Nephron progenitor cell (in vitro differentiated cells): ENCODE measurements around the gene ZNF428.

Experiments
- DNase-seq: peaks from one replicate; pipeline ENCODE4 v3.0.0; 2021
- H3K27ac Mint-ChIP-seq: 2 replicates; pipeline ENCODE4 v1.8.0; 2021; ENCODE audit warnings: mild to moderate bottlenecking, moderate library complexity, mixed read lengths
- H3K27me3 Mint-ChIP-seq: 2 replicates; pipeline ENCODE4 v1.8.0; 2021; ENCODE audit warnings: mild to moderate bottlenecking, low read depth, mixed read lengths; ENCODE audit not compliant: poor library complexity
- H3K36me3 Mint-ChIP-seq: 2 replicates; pipeline ENCODE4 v1.8.0; 2021; ENCODE audit warnings: low read depth, mixed read lengths
- H3K4me1 Mint-ChIP-seq: 2 replicates; pipeline ENCODE4 v1.8.0; 2021; ENCODE audit warnings: mixed read lengths
- H3K4me3 Mint-ChIP-seq: 2 replicates; pipeline ENCODE4 v1.8.0; 2021; ENCODE audit warnings: mild to moderate bottlenecking, moderate library complexity, mixed read lengths
- H3K9me3 Mint-ChIP-seq: 2 replicates; pipeline ENCODE4 v1.8.0; 2021; ENCODE audit warnings: mild to moderate bottlenecking, moderate library complexity, mixed read lengths
- TF ChIP-seq, protein P1 (sequence below): fragments of 200-600 bp; sonication (generic); IDR thresholded peaks from 2 replicates; pipeline ENCODE4 v1.5.0; 2021; ENCODE audit warnings: antibody characterized with exemption

Gene ZNF428

DNA sequence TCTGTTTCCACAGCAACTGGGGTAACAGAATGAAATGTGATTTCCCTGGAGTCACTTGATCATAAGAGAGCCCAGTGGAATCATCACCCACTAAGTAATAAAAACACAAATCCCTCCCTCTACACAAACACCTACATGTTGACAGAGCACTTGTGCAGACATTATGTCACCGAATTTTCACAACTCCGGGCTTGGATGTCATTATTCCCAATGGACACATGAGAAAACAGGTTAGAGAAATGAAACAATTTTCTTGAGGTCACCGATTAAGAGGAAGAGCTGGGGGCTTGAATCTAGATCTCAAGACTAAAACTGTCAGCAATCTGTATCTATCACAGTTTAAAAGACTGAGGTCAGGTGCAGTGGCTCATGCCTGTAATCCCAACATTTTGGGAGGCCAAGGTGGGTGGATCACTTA lies 47.2 kb downstream of the ZNF428 start:
- H3K27me3 Mint-ChIP-seq, result no peaks in the 10 kb centered on the region
- no peaks in the 10 kb centered on the region for H3K9me3 Mint-ChIP-seq
- H3K27ac Mint-ChIP-seq, result peak overlapping the region; percentile 17
- TF ChIP-seq, protein P1, sequence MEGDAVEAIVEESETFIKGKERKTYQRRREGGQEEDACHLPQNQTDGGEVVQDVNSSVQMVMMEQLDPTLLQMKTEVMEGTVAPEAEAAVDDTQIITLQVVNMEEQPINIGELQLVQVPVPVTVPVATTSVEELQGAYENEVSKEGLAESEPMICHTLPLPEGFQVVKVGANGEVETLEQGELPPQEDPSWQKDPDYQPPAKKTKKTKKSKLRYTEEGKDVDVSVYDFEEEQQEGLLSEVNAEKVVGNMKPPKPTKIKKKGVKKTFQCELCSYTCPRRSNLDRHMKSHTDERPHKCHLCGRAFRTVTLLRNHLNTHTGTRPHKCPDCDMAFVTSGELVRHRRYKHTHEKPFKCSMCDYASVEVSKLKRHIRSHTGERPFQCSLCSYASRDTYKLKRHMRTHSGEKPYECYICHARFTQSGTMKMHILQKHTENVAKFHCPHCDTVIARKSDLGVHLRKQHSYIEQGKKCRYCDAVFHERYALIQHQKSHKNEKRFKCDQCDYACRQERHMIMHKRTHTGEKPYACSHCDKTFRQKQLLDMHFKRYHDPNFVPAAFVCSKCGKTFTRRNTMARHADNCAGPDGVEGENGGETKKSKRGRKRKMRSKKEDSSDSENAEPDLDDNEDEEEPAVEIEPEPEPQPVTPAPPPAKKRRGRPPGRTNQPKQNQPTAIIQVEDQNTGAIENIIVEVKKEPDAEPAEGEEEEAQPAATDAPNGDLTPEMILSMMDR, result no peak
- no peak overlapping the region for H3K4me3 Mint-ChIP-seq
- peaks cover 39% of the 10 kb centered on the region for H3K4me1 Mint-ChIP-seq
- DNase-seq, result no peak
- peaks cover 25% of the 10 kb centered on the region for H3K36me3 Mint-ChIP-seq

DNA sequence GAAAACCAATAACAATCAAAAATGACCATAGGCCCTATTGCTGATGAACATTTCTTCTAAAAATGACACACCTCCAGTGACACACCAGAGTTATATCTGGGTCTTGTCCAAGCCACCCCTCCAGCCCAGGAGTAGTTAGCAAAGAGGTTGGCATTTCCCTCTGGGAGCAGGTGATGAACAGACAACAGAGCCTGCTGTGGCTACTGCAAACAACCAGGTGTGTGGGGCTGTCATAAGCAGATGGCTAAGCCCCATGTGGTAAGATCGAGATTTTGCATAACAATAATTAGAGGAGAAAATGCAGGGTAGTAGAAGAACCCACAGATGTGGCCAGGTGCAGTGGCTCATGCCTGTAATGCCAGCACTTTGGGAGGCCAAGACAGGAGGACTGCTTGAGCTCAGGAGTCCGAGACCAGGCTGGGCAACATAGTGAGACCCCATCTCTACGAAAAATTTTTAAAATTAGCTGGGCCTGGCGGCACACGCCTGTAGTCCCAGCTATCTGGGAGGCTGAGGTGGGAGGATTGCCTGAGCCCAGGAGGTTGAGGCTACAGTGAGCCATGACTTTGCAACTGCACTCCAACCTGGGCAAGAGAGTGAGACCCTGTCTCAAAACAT lies 49.1 kb downstream of the ZNF428 start:
- TF ChIP-seq, protein P1, result no peak
- peak overlapping the region; percentile 16 for H3K27ac Mint-ChIP-seq
- no peaks in the 10 kb centered on the region for H3K9me3 Mint-ChIP-seq
- H3K4me1 Mint-ChIP-seq, result peaks cover 24% of the 10 kb centered on the region
- H3K4me3 Mint-ChIP-seq, result no peak overlapping the region
- H3K27me3 Mint-ChIP-seq, result no peaks in the 10 kb centered on the region
- no peak for DNase-seq
- peaks cover 32% of the 10 kb centered on the region for H3K36me3 Mint-ChIP-seq

DNA sequence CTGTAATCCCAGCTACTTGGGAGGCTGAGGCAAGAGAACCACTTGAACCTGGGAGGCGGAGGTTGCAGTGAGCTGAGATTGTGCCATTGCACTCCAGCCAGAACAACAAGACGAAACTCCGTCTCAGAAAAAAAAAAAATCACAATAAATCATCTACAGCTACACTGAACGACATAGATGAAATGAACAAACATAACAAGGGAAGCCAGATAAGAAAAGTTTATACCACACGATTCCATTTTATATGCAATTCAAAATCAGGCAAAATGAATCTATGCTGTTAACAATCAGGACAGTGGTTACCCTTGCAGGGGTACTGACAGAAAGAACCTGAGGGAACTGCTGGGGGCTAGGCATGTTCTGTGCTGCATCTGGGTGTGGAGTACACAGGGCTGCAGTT lies 49.8 kb downstream of the ZNF428 start:
- TF ChIP-seq, protein P1, result no peak
- H3K27me3 Mint-ChIP-seq, result no peaks in the 10 kb centered on the region
- H3K9me3 Mint-ChIP-seq, result no peaks in the 10 kb centered on the region
- H3K4me1 Mint-ChIP-seq, result peaks cover 18% of the 10 kb centered on the region
- peak overlapping the region; percentile 29 for H3K27ac Mint-ChIP-seq
- H3K36me3 Mint-ChIP-seq, result peaks cover 38% of the 10 kb centered on the region
- DNase-seq, result no peak
- H3K4me3 Mint-ChIP-seq, result no peak overlapping the region

DNA sequence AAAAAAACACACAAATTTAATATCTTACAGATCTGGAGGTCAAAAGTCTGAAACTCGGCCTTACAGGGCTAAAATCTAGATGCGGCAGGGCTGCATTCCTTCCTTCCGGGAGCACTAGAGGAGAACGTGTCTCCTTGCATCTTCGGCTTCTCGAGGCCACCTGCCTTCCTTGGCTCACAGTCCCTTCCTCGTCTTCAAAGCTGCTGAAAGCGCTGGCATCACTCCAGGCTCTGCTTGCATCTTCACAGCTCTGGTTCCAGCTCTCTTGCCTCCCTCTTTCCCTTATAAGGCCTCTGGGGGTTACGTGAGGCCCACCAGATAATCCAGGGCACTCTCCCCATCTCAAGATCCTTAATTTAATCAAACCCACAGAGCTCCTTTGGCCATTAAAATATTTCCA lies 54.6 kb downstream of the ZNF428 start:
- peak overlapping the region; percentile 91 for H3K27ac Mint-ChIP-seq
- TF ChIP-seq, protein P1, result no peak
- H3K36me3 Mint-ChIP-seq, result peaks cover 41% of the 10 kb centered on the region
- H3K9me3 Mint-ChIP-seq, result no peaks in the 10 kb centered on the region
- no peak overlapping the region for H3K4me3 Mint-ChIP-seq
- no peaks in the 10 kb centered on the region for H3K27me3 Mint-ChIP-seq
- H3K4me1 Mint-ChIP-seq, result no peaks in the 10 kb centered on the region
- no peak for DNase-seq

DNA sequence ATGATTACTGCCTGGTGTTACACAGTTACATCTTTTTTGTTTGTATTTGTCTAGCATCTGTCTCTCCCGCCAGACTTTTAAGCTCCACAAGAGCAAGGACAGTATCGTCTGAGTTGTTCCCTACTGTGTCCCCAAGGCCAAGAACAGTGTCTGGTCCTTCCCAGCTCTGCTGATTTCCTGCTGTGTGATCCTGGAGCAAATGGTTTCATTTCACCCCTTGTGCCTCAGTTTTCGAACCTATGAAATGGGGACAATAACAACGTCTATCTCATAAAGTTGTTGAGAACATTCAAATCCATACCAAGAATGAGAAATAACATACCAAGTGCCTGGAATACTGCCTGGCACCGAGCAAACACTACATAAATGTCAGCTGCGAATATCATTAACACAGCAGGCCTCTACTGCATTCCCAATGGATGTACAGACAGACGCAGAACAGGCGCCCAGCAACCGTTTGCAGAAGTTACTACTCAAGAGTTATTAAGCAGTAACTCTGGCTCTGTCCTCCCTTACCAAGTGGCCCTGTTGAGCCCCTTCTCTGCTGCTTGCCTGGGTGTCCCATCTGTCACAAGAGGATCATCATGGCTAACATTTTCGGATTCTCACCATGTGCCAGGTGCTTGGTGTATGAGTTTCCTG lies 55.5 kb downstream of the ZNF428 start:
- Mint-ChIP-seq H3K4me1 (no peaks in the 10 kb centered on the region), H3K27me3 (no peaks in the 10 kb centered on the region), H3K4me3 (no peak overlapping the region), H3K36me3 (peaks cover 43% of the 10 kb centered on the region), H3K27ac (peak overlapping the region; percentile 16), H3K9me3 (no peaks in the 10 kb centered on the region)
- TF ChIP-seq, protein P1, result no peak
- no peak for DNase-seq

DNA sequence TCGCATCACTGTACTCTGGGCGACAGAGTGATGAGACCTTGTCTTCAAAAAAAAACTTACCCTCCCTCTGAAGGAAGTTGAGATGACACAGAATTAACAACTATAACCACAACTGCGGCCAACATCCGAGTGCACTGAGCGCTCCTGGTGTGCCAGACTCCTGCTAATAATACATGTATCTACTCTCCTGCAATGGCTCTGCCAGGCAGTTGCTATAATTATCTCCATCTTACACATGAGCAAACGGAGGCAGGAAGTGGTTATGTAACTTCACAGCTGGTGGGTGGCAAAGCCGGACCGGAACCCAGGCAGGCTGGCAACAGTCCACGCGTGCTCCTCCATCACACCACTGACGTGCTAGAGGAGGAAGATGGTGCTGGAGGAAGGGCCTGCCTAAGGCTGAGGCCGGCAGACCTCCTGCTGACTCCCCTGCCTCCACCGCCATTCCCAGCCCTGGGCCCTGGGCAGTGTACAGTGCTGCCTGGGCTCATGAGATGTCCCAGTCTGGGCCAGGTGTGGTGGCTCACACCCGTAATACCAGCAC lies 56.7 kb downstream of the ZNF428 start:
- no peaks in the 10 kb centered on the region for H3K9me3 Mint-ChIP-seq
- TF ChIP-seq, protein P1, result no peak
- DNase-seq, result no peak
- no peak overlapping the region for H3K27ac Mint-ChIP-seq
- no peak overlapping the region for H3K4me3 Mint-ChIP-seq
- no peaks in the 10 kb centered on the region for H3K27me3 Mint-ChIP-seq
- peaks cover 43% of the 10 kb centered on the region for H3K36me3 Mint-ChIP-seq
- peaks cover 3% of the 10 kb centered on the region for H3K4me1 Mint-ChIP-seq
